ENCODE data around the gene ZNF605.

ZNF605 gene

DNA sequence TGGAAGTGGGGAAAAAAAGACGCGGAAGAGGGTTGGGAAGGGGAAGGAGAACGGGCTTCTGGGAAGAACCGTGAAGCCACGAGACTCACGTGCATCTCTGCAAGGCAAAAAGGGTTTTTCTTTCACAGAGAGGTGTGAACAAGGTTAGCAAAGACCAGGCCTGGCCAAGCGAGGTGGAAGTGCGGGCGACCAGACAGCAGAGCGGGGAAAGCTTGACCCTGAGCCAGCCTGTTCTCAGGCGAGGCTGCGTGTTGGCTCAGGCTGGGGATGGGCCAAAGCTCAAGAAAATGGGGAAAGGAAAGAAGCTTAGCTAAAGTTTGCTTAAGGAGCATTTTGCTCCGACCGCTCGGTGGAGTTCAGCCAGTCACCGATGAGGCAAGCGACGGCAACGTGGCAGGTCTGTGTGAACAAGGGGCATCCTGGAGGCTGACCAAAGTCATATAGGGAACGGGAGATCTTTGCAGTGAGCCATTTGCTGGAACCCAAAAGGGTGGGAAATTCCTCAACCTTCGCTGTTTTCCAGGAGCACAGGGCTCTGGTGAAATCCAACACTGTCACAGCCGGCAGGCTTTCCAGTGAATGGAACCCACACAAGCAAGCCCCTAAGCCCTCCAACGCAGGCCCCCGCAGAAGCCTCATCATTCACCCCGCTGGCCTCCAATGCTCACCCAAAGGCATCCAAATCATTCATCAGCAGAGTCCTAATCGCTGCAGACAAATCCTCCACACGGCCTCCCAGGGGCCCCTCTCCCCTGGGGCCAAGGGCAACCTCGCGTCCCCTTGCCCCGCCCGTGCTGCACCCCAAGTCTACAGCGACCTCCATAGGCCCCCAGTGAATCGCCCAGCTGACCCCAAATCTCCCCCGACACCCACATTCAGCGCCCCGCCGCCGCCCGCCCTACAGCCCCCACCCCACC lies 754 bp downstream of the ZNF605 start:
- peak; percentile 33 for DNase-seq (ENCODE audit: low spot score)
- peak overlapping the region; percentile 56 for H2AK5ac ChIP-seq (ENCODE audit: low read depth, low read length)
- H3K27me3 ChIP-seq (ENCODE audit: control insufficient read depth in 3 of 3, insufficient read depth in 3 of 3, low read depth in 1 of 3, low read length in 3 of 3), result no peaks in the 10 kb centered on the region

DNA sequence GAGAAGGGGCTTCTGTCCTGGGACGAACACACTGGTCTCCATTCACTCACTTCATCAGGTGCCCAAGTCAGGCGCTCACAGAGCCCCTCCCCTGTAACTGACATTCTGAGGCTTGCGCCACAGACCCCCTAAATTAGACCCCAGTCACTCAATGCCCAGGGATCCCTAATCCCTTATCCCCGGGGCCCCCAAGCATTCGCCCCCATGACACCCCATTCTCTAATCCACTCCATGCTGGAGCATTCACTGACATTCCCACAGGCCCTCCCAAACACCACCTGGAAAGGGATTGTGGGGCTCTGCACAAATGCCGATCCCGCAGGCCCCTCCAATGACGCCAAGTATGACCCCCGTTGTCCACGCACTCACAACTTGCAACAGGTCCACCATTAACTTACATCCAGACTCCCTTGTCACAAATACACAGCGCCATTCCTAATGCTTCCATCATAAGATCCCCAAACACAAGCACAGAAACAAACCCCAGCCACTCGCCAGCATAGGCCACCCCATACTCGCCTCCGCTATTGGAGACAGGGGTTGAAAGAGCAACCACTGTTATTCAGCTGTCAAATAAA lies 1.5 kb downstream of the ZNF605 start:
- H2AFZ ChIP-seq (ENCODE audit: low read length), result no peak overlapping the region
- H3K18ac ChIP-seq (ENCODE audit: low read length), result no peak overlapping the region
- H3K9ac ChIP-seq (ENCODE audit: low read depth, low read length, poor library complexity), result no peak overlapping the region
- peak overlapping the region; percentile 42 for H2BK5ac ChIP-seq (ENCODE audit: low read length)
- peaks cover 0 to 6% of the 10 kb centered on the region in 2 donors for H3K4me1 ChIP-seq (ENCODE audit: control insufficient read depth in 2 of 2, insufficient read depth in 1 of 2, low read depth in 1 of 2, low read length in 2 of 2)
- peak overlapping the region in 1 of 2 donors; percentile 60 for H3K4me3 ChIP-seq (ENCODE audit: low read length in 2 of 2)
- H3K4ac ChIP-seq (ENCODE audit: low read length), result no peak overlapping the region
- H2BK12ac ChIP-seq (ENCODE audit: low read length), result no peak overlapping the region
- no peak for DNase-seq (ENCODE audit: low spot score)
- no peaks in the 10 kb centered on the region for H3K27me3 ChIP-seq (ENCODE audit: control insufficient read depth in 3 of 3, insufficient read depth in 3 of 3, low read depth in 1 of 3, low read length in 3 of 3)
- peak overlapping the region; percentile 75 for H3K4me2 ChIP-seq (ENCODE audit: insufficient read depth, low read length, poor library complexity, severe bottlenecking)
- no peak overlapping the region for H3K27ac ChIP-seq (replicated peaks; ENCODE audit: low read length)
- H3K9me3 ChIP-seq (replicated peaks in 1 of 2; ENCODE audit: control insufficient read depth in 2 of 2, insufficient read depth in 1 of 2, low read depth in 1 of 2, low read length in 2 of 2), result peaks cover 36 to 64% of the 10 kb centered on the region in 2 donors
- no CpG with 5 or more reads among the region's 14 CpGs for WGBS, 2 donors (ENCODE audit: extremely low coverage in 2 of 2, insufficient read length in 2 of 2, insufficient replicate concordance in 1 of 2)
- H2BK120ac ChIP-seq (ENCODE audit: low read depth, low read length), result no peak overlapping the region
- no peak overlapping the region for H2AK5ac ChIP-seq (ENCODE audit: low read depth, low read length)
- no peak overlapping the region for H4K8ac ChIP-seq (ENCODE audit: low read depth, low read length)
- peaks cover 12% of the 10 kb centered on the region for H3K79me1 ChIP-seq (ENCODE audit: low read depth, low read length)
- no peak overlapping the region for H2BK15ac ChIP-seq (ENCODE audit: low read length)
- no peak overlapping the region for H4K91ac ChIP-seq (ENCODE audit: low read depth, low read length, poor library complexity)
- no peak overlapping the region for H3K14ac ChIP-seq (ENCODE audit: low read length)
- peaks cover 8 to 12% of the 10 kb centered on the region in 2 donors for H3K36me3 ChIP-seq (replicated peaks in 1 of 2; ENCODE audit: control insufficient read depth in 2 of 2, insufficient read depth in 2 of 2, low read length in 2 of 2)
- H3K23ac ChIP-seq (ENCODE audit: low read depth, low read length, poor library complexity), result no peak overlapping the region

More for the DNA sequence above, 754 bp downstream of the ZNF605 start:
- Histone ChIP-seq H3K23ac (ENCODE audit: low read depth, low read length, poor library complexity) (no peak overlapping the region), H2BK12ac (ENCODE audit: low read length) (no peak overlapping the region), H3K18ac (ENCODE audit: low read length) (peak overlapping the region; percentile 24), H4K8ac (ENCODE audit: low read depth, low read length) (no peak overlapping the region), H3K4ac (ENCODE audit: low read length) (no peak overlapping the region), H2BK120ac (ENCODE audit: low read depth, low read length) (no peak overlapping the region), H2AFZ (ENCODE audit: low read length) (peak overlapping the region; percentile 99), H3K36me3 (replicated peaks in 1 of 2; ENCODE audit: control insufficient read depth in 2 of 2, insufficient read depth in 2 of 2, low read length in 2 of 2) (peaks cover 2 to 10% of the 10 kb centered on the region in 2 donors), H2BK5ac (ENCODE audit: low read length) (peak overlapping the region; percentile 42), H4K91ac (ENCODE audit: low read depth, low read length, poor library complexity) (peak overlapping the region; percentile 64), H3K4me3 (ENCODE audit: low read length in 2 of 2) (peak overlapping the region; percentile 60 to 92), H3K9ac (ENCODE audit: low read depth, low read length, poor library complexity) (peak overlapping the region; percentile 85), H3K79me1 (ENCODE audit: low read depth, low read length) (peaks cover 12% of the 10 kb centered on the region), H3K4me2 (ENCODE audit: insufficient read depth, low read length, poor library complexity, severe bottlenecking) (peak overlapping the region; percentile 75), H2BK15ac (ENCODE audit: low read length) (no peak overlapping the region), H3K9me3 (replicated peaks in 1 of 2; ENCODE audit: control insufficient read depth in 2 of 2, insufficient read depth in 1 of 2, low read depth in 1 of 2, low read length in 2 of 2) (peaks cover 29 to 57% of the 10 kb centered on the region in 2 donors), H3K27ac (replicated peaks; ENCODE audit: low read length) (peak overlapping the region; percentile 60), H3K4me1 (ENCODE audit: control insufficient read depth in 2 of 2, insufficient read depth in 1 of 2, low read depth in 1 of 2, low read length in 2 of 2) (peaks cover 0 to 6% of the 10 kb centered on the region in 2 donors), H3K14ac (ENCODE audit: low read length) (peak overlapping the region; percentile 1)
- 100% methylated on average over 2 of the region's 39 CpGs; no CpG with 5 or more reads in 1 of the 2 donors for WGBS, 2 donors (ENCODE audit: extremely low coverage in 2 of 2, insufficient read length in 2 of 2, insufficient replicate concordance in 1 of 2)

DNA sequence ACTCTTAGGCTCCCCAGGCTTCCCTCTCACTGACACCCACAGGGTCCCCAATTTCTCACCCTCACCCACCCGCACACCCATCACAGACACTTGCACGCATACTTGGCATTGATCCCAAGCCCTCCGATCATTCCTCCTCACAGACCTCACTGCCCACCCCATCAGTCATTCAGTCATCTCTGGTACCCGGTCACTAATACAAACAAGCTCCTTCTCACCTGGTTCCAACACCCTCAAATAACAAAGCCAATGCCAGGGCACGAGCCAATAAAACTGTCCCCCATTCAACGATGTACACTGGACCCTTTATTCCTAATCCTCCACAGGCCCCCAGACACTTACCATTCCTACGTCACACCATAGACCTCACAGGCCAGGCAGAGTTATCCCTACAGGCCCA lies 2.3 kb downstream of the ZNF605 start:
- H3K9me3 ChIP-seq (replicated peaks in 1 of 2; ENCODE audit: control insufficient read depth in 2 of 2, insufficient read depth in 1 of 2, low read depth in 1 of 2, low read length in 2 of 2), result peaks cover 38 to 71% of the 10 kb centered on the region in 2 donors
- no peak overlapping the region for H4K91ac ChIP-seq (ENCODE audit: low read depth, low read length, poor library complexity)
- H3K4me1 ChIP-seq (ENCODE audit: control insufficient read depth in 2 of 2, insufficient read depth in 1 of 2, low read depth in 1 of 2, low read length in 2 of 2), result peaks cover 0 to 6% of the 10 kb centered on the region in 2 donors

DNA sequence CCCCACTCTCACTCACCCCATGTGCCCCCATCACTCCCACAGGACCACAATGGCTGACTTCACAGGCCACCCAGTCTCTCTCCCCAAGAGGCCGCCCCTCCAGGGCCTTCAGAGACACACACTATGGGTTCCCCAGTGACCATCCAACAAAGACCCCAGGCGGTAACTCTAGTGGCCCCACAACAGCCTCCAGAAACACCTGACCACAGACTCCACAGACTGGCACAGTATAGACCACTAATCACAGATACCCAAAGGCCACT lies 3.0 kb downstream of the ZNF605 start:
- WGBS, 2 donors (ENCODE audit: extremely low coverage in 2 of 2, insufficient read length in 2 of 2, insufficient replicate concordance in 1 of 2), result no CpG with 5 or more reads among the region's 2 CpGs
- Histone ChIP-seq H2AK5ac (ENCODE audit: low read depth, low read length) (no peak overlapping the region), H3K79me1 (ENCODE audit: low read depth, low read length) (peaks cover 14% of the 10 kb centered on the region), H3K9ac (ENCODE audit: low read depth, low read length, poor library complexity) (no peak overlapping the region), H2AFZ (ENCODE audit: low read length) (no peak overlapping the region), H3K4ac (ENCODE audit: low read length) (no peak overlapping the region), H4K8ac (ENCODE audit: low read depth, low read length) (no peak overlapping the region), H3K14ac (ENCODE audit: low read length) (no peak overlapping the region), H3K4me1 (ENCODE audit: control insufficient read depth in 2 of 2, insufficient read depth in 1 of 2, low read depth in 1 of 2, low read length in 2 of 2) (peaks cover 0 to 6% of the 10 kb centered on the region in 2 donors), H3K4me2 (ENCODE audit: insufficient read depth, low read length, poor library complexity, severe bottlenecking) (no peak overlapping the region), H2BK120ac (ENCODE audit: low read depth, low read length) (no peak overlapping the region), H2BK15ac (ENCODE audit: low read length) (no peak overlapping the region), H4K91ac (ENCODE audit: low read depth, low read length, poor library complexity) (no peak overlapping the region), H3K27me3 (ENCODE audit: control insufficient read depth in 3 of 3, insufficient read depth in 3 of 3, low read depth in 1 of 3, low read length in 3 of 3) (no peaks in the 10 kb centered on the region), H2BK5ac (ENCODE audit: low read length) (no peak overlapping the region), H3K4me3 (ENCODE audit: low read length in 2 of 2) (peak overlapping the region in 1 of 2 donors; percentile 9), H3K27ac (replicated peaks; ENCODE audit: low read length) (no peak overlapping the region), H3K36me3 (replicated peaks in 1 of 2; ENCODE audit: control insufficient read depth in 2 of 2, insufficient read depth in 2 of 2, low read length in 2 of 2) (peaks cover 19 to 23% of the 10 kb centered on the region in 2 donors), H3K9me3 (replicated peaks in 1 of 2; ENCODE audit: control insufficient read depth in 2 of 2, insufficient read depth in 1 of 2, low read depth in 1 of 2, low read length in 2 of 2) (peaks cover 45 to 74% of the 10 kb centered on the region in 2 donors), H3K18ac (ENCODE audit: low read length) (no peak overlapping the region), H3K23ac (ENCODE audit: low read depth, low read length, poor library complexity) (no peak overlapping the region), H2BK12ac (ENCODE audit: low read length) (no peak overlapping the region)
- DNase-seq (ENCODE audit: low spot score), result no peak

More for the DNA sequence above, 2.3 kb downstream of the ZNF605 start:
- no peak for DNase-seq (ENCODE audit: low spot score)
- H2BK15ac ChIP-seq (ENCODE audit: low read length), result no peak overlapping the region
- no peak overlapping the region for H3K14ac ChIP-seq (ENCODE audit: low read length)
- H3K9ac ChIP-seq (ENCODE audit: low read depth, low read length, poor library complexity), result no peak overlapping the region
- H4K8ac ChIP-seq (ENCODE audit: low read depth, low read length), result no peak overlapping the region
- no peak overlapping the region for H2AFZ ChIP-seq (ENCODE audit: low read length)
- peaks cover 12 to 16% of the 10 kb centered on the region in 2 donors for H3K36me3 ChIP-seq (replicated peaks in 1 of 2; ENCODE audit: control insufficient read depth in 2 of 2, insufficient read depth in 2 of 2, low read length in 2 of 2)
- H2BK120ac ChIP-seq (ENCODE audit: low read depth, low read length), result no peak overlapping the region
- WGBS, 2 donors (ENCODE audit: extremely low coverage in 2 of 2, insufficient read length in 2 of 2, insufficient replicate concordance in 1 of 2), result no CpG with 5 or more reads among the region's 7 CpGs
- H3K18ac ChIP-seq (ENCODE audit: low read length), result no peak overlapping the region
- H3K4ac ChIP-seq (ENCODE audit: low read length), result no peak overlapping the region
- H3K27ac ChIP-seq (replicated peaks; ENCODE audit: low read length), result no peak overlapping the region
- H2AK5ac ChIP-seq (ENCODE audit: low read depth, low read length), result no peak overlapping the region
- no peak overlapping the region for H2BK5ac ChIP-seq (ENCODE audit: low read length)
- H3K23ac ChIP-seq (ENCODE audit: low read depth, low read length, poor library complexity), result no peak overlapping the region
- H3K4me2 ChIP-seq (ENCODE audit: insufficient read depth, low read length, poor library complexity, severe bottlenecking), result no peak overlapping the region
- peaks cover 14% of the 10 kb centered on the region for H3K79me1 ChIP-seq (ENCODE audit: low read depth, low read length)
- H3K4me3 ChIP-seq (ENCODE audit: low read length in 2 of 2), result no peak overlapping the region
- H3K27me3 ChIP-seq (ENCODE audit: control insufficient read depth in 3 of 3, insufficient read depth in 3 of 3, low read depth in 1 of 3, low read length in 3 of 3), result no peaks in the 10 kb centered on the region
- H2BK12ac ChIP-seq (ENCODE audit: low read length), result no peak overlapping the region

All from neuronal stem cell (in vitro differentiated cells).